MM.1S (cell line): ENCODE data around the gene ADCK2.

ENCODE experiments used
- CTCF ChIP-seq: fragments of 300-600 bp; sonication (generic); IDR thresholded peaks from 2 replicates; pipeline ENCODE4 v1.5.1; 2016; ENCODE audit warnings: antibody characterized with exemption, low read length, mixed read lengths
- EZH2 ChIP-seq: fragments of 300-600 bp; sonication (generic); optimal IDR thresholded peaks from 2 replicates; pipeline ENCODE3; 2017; ENCODE audit warnings: low read depth, mild to moderate bottlenecking, antibody characterized with exemption, low read length, mixed read lengths
- EZH2phosphoT487 ChIP-seq: fragments of 300-600 bp; sonication (generic); IDR thresholded peaks from 2 replicates; pipeline ENCODE4 v1.6.1; 2018; ENCODE audit warnings: antibody characterized with exemption, low read length

- TF ChIP-seq CTCF (no peak), EZH2phosphoT487 (no peak), EZH2 (no peak)
Observed at GRCh38 chr7:140672382-140673062, at the start of gene ADCK2.
